Measurements from ENCODE around the gene TMEM245.
A peak's percentile ranks its signal among the peaks of the same experiment; 100 is the strongest.

Gene TMEM245

DNA sequence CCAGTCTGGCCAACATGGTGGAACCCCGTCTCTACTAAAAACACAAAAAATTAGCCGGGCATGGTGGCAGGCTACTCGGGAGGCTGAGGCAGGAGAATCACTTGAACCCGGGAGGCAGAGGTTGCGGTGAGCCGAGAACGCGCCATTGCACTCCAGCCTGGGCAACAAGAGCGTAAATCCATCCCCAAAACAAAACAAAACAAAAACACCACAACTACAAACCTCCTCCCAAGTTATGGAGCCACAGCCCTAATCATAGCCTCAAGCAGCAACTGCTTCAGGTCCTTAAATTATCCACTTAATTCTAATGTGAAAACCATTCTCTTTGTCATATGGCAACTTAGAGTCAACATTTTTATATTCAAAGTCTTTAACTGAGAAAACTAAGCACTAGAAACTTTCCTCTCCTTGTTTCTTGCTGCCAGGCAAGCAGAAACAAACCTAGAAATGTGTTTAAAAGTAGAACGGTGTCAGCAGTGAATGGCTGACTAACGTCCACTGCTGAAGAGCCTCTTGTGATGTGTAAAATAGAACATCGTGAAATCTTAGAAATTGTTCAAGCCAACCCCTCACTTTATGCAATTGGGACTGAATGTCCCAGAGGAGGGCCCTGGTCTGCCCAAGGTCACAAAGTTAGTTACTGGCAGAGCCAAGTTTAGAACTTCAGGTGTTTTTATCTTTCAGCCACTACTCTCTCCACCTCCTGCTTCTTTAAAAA lies 5.7 kb downstream of the TMEM245 start:
- DNase-seq (ENCODE audit: low spot score) = no peak
- peak overlapping the region; percentile 23 for H3K4me3 ChIP-seq
- peak overlapping the region; percentile 30 to 66 for H3K27ac ChIP-seq
- TF ChIP-seq, protein P1, sequence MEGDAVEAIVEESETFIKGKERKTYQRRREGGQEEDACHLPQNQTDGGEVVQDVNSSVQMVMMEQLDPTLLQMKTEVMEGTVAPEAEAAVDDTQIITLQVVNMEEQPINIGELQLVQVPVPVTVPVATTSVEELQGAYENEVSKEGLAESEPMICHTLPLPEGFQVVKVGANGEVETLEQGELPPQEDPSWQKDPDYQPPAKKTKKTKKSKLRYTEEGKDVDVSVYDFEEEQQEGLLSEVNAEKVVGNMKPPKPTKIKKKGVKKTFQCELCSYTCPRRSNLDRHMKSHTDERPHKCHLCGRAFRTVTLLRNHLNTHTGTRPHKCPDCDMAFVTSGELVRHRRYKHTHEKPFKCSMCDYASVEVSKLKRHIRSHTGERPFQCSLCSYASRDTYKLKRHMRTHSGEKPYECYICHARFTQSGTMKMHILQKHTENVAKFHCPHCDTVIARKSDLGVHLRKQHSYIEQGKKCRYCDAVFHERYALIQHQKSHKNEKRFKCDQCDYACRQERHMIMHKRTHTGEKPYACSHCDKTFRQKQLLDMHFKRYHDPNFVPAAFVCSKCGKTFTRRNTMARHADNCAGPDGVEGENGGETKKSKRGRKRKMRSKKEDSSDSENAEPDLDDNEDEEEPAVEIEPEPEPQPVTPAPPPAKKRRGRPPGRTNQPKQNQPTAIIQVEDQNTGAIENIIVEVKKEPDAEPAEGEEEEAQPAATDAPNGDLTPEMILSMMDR (IDR thresholded peaks at IDR 0.05) = no peak

DNA sequence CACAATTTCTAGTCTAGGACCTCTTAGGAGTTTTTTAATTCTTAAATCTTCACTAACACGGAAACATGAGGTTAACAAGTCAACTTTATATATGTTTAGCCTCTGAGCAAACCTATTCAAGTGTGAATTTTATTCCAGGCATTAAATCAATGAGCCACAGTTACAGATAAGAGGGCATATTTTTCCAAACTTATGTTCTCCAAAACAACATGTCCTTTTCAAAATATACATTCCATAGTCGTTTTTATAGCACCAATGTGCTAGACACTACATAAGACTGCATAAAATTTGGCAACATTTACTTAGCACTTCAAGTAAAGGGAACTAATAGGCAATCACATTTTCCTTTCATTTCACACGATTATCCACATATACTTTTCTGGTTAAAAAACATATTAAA lies 6.5 kb downstream of the TMEM245 start:
- no peak for DNase-seq (ENCODE audit: low spot score)
- Histone ChIP-seq H3K27ac (peak overlapping the region; percentile 30 to 66), H3K4me3 (no peak overlapping the region)
- TF ChIP-seq, protein P1 (IDR thresholded peaks at IDR 0.05) = no peak

DNA sequence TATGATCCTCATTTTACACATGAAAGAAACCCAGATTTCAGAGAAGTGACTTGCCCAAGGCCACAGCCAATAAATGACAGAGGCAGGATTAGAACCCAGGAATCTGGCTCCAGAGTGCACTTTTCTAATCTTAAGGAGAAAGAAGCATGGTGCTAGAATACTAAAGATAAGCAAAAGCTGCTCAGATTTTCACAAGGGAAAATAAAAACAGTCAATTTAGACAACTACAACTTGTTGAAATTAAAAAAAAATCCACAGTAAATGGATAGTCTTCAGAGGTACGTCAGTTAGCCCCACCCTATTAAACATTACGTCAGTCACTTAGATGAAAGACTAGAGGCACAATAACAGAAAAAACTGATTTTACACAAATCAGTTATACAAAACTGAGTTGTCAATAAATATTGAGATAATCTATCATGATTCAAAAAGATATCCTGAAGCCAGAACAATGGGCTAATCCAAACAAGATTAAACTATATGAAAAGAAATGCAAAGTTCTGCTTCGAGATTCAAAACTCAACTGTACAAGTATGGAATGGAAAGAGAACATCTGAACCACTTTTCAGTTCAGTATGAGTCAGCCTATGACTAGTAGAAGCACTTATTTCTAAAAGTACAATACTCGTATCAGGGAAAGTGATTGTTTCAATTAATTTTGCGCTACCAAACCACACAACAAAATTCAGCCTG lies 9.3 kb downstream of the TMEM245 start:
- Histone ChIP-seq H3K27ac (peak overlapping the region; percentile 61 to 71), H3K4me3 (peak overlapping the region; percentile 33)
- TF ChIP-seq, protein P1 (IDR thresholded peaks at IDR 0.05) = no peak
- DNase-seq (ENCODE audit: low spot score) = no peak

DNA sequence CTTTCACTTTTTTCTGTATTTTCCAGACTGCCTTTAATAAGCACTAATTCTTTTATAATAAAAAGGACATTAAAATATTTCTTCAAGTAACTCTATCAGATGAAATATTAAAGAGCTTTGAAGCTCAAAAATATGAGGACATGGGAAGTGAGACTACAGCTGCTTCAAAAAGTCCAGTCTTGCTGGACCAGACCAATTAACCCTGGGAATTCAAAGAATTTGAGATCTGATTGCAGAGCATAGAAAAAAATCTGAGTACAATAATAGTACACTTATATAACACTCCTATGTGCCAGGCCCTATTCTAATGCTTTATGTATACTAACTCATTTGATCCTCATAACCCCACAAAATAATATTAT lies 9.8 kb downstream of the TMEM245 start:
- TF ChIP-seq, protein P1 (IDR thresholded peaks at IDR 0.05) = no peak
- DNase-seq (ENCODE audit: low spot score) = no peak
- peak overlapping the region; percentile 61 to 71 for H3K27ac ChIP-seq
- H3K4me3 ChIP-seq = peak overlapping the region; percentile 33

DNA sequence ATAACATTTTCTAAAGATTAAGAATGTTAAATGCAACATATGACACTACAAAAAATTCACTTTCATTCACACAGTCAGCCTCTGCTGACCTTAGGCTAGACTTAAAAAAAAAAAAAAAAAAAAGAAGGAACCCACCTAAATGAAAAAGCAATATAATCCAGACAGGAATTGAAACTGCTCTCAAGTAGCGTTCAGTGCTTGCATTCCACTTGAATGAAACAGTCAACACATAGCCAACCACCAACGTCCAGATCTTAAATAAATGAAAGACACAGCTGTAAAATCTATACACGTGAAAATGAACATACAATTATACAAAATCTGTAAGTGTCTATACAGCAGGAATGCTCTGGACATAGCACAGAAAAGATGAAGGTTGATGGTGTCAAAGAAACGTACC lies 11.4 kb downstream of the TMEM245 start:
- DNase-seq (ENCODE audit: low spot score) = no peak
- TF ChIP-seq, protein P1 (IDR thresholded peaks at IDR 0.05) = no peak
- no peak overlapping the region for H3K4me3 ChIP-seq
- peak overlapping the region; percentile 24 to 33 for H3K27ac ChIP-seq

DNA sequence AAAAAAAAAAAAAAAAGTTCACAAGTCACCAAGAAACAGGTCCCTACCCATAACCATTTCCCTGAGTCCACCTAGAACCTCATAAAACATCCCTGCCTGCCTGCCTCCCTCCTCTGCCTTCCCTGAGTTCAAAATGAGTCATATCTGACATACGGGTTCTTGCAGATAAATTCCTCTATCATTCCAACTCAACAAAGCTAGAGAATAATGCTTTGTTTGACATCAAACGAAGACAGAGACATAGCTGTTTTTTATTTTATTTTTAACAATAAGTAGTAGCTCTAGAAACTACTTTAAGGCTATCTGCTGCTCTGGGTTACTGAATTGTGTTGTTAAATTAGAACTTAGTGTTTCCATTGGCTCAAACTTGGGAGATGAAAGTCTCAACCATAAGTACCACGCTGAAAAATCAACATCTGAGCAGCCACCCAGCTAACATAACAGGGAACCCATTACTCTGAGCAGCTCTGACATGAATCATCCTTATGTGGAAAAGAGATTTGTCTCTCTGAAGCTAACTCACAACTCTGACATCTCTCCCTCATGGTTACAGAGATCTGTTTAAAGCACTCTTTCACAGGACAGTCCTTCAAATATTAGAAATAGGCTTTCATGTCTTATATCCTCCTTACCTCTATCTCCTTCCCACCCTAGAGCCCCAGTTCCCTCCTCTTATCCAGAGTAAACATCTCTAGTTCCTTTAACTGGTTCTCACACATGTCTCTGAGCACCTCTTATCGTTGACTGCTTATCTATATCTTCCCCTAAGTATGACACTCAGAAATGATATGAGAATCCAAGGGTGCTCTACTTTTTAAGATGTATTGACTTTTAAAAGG lies 12.1 kb downstream of the TMEM245 start:
- no peak for DNase-seq (ENCODE audit: low spot score)
- H3K4me3 ChIP-seq = peak overlapping the region; percentile 35
- peak overlapping the region; percentile 1 to 68 for H3K27ac ChIP-seq
- TF ChIP-seq, protein P1 (IDR thresholded peaks at IDR 0.05) = no peak
